ENCODE data around the gene RHOBTB3.

DNA sequence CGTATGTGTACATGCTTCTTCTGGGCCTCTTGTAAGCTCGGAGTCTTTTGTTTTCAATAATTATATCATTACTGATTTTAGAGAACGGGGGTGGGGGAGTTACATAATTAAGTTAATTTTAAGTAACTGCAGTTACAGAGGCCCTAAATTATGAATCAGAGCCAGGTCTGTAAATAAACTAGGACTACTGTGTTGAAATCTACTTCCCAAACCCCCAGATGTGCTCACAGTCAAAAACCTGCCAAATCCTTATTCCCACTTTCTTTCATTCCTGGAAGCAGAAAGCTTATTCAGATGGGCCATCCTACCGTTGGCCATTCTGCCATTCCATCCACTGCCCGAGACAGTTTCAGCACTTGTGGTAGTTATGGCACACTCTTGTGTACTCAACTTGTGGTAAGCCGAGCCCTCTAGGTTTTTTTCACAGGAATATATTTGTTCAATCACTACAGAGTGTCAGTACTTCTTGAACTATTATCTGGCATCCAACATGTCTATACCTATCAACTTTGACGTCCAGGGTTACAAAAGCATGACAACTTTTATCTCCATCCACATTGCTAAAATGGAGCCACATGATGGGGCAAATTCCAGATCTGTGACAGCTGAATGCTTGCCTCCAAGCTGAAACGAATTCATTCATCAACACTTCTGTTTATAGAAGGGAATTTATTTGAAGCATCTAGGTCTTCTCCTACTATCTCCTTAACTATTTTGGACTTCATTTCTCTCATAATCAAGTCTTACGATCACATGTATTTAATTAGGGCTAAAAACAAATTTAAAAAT is 53.6 kb downstream of the RHOBTB3 start:
- no peak for TF ChIP-seq POLR2A (IDR thresholded peaks at IDR 0.05)
- TF ChIP-seq, protein P1, sequence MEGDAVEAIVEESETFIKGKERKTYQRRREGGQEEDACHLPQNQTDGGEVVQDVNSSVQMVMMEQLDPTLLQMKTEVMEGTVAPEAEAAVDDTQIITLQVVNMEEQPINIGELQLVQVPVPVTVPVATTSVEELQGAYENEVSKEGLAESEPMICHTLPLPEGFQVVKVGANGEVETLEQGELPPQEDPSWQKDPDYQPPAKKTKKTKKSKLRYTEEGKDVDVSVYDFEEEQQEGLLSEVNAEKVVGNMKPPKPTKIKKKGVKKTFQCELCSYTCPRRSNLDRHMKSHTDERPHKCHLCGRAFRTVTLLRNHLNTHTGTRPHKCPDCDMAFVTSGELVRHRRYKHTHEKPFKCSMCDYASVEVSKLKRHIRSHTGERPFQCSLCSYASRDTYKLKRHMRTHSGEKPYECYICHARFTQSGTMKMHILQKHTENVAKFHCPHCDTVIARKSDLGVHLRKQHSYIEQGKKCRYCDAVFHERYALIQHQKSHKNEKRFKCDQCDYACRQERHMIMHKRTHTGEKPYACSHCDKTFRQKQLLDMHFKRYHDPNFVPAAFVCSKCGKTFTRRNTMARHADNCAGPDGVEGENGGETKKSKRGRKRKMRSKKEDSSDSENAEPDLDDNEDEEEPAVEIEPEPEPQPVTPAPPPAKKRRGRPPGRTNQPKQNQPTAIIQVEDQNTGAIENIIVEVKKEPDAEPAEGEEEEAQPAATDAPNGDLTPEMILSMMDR (IDR thresholded peaks at IDR 0.05 in 4 of 5, conservative IDR thresholded peaks at IDR 0.05 in 1 of 5) = no peak

Data from gastrocnemius medialis (tissue), 4 donors.